Stimulated activated CD8-positive, alpha-beta memory T cell treated with anti-CD3 and anti-CD28 coated beads, Interleukin-12 subunit alpha, Interleukin-12 subunit beta, amount 100 ng/mL, for 4 hours (primary cell): ENCODE data around the gene CLCNKB.

Experiments
- DNase-seq: peaks from one replicate; pipeline ENCODE4 v3.0.0-alpha.2; 2020; ENCODE audit warnings: low read depth

The CLCNKB gene

DNA sequence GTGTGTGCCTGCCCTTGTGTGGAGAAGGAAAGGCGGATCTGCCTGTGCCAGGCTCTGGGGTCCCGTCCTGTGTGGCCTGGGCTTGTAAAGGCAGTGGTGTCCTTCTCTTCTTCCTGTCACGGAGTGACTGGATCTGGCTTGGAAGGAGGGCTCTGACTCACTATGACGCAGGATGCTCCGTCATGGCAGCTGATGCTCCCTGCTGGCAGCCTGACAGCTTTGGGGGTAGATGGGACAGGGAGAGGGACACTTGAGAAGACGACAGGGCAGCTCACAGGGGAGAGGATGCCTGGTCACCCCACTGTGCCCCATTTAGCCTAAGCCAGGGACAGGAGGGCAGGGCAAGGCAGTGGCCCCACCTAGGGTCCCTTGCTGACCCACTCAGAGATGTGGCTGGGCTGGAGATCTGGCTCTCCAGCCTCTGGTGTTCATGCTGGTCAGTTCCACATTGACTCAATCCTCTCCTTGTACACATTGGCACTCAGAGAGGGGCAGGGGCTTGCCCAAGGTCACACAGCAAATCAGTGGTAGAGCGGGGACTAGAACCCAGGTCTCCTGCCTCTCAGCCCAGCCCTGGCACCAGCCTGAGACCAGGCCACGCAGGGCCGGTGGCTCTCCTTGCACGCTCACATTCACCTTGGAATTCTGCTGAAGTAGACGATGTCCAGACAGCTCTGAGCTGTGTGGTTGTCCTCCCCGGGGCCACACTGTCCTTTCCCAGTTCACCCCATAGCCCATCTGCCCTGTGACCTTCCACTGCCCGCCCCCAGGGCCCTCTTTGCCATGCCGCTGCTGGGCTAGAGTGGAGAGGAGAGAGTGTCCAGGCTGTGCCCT is 32.7 kb downstream of the CLCNKB start:
- no peak for DNase-seq

DNA sequence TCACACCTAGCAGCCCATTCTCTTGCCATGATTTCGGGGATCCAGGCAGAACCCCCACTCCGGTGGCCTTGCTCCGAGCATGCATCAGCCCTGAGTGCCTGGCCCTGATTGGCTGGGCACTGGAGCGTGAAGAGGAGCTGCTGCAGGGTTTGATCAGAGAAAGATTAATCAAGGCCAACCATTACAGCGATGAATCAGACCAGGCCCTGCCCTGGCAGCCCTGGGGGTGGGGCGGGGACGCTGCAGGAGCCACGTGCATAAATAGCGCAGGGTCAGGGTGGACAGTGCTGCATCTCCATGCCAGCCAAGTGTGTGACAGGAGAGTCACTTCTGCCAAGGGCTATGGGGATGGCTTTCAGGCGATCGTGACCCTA is 33.3 kb downstream of the CLCNKB start:
- no peak for DNase-seq

DNA sequence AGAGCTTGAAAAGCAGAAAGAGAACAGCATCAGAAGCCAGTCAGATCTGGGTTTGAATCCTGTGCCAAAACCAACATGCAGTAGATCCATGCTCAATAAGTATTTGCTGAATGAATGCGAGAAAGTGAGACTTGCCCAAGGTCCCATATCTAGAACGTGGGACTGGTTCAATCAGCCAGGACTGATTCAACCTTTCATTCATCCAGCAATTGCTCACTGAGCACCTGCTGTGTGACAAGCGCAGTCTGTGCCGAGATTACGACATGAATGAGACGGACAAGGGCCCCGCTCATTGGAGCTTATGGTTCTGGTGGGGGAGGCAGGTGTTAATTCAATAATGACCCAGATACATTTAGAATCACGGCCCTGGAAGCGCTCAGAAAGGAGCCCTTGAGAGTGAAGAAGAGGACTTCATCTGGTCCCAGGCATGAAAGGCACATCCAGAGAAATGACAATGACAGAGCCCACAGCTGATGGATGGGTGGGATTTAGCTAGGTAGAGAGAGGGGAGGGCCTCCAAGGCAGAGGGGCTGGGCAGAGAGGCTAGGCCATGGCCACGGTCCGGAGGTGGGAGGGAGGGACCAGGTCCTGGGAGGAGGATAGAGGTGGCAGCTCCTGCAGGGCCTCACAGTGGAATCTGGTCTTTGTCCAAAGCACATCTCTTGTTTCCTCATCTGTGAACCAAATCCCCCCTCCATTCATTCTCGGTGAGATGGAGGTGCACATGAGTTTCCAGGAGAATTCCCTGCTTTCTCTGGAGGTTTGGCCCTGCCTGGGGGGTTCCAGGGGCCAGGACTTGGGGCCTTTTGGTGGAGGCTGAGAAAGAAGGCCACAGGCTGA is 34.0 kb downstream of the CLCNKB start:
- DNase-seq = no peak

DNA sequence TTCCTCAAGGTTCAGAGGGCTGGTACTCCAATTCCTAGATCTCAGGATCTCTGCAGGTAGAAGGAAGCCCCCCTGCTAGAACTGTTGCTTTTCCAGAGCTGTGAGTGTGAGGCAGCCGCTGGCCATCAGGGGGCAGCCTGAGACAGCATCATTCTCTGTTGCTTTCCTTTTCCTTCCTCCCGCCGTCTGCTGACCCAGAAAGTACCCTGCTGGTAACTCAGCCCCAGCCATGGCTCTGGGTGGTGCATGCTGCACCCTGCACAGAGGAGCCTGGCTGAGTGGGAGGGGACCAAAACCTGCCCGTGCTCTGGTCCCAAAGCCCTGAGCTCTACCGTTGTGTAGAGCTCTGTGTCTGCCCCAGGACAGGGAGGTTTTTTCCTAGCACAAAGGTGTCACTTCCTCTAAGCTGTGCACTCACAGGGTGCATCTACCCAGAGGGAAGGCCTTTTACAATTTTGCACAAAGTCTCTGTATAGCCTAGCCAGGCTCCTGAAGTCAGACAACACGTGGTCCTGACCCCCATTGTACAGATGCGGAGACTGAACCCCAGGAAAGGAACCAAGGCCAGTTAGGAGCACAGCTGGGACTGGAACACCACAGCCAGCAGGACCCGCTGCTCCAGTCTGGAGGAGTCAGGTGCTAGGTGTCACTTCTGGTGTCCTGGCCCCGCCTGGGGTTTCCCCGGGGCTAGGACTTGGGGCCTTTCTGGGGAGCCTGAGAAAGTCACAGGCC is 35.5 kb downstream of the CLCNKB start:
- peak; percentile 52 for DNase-seq

DNA sequence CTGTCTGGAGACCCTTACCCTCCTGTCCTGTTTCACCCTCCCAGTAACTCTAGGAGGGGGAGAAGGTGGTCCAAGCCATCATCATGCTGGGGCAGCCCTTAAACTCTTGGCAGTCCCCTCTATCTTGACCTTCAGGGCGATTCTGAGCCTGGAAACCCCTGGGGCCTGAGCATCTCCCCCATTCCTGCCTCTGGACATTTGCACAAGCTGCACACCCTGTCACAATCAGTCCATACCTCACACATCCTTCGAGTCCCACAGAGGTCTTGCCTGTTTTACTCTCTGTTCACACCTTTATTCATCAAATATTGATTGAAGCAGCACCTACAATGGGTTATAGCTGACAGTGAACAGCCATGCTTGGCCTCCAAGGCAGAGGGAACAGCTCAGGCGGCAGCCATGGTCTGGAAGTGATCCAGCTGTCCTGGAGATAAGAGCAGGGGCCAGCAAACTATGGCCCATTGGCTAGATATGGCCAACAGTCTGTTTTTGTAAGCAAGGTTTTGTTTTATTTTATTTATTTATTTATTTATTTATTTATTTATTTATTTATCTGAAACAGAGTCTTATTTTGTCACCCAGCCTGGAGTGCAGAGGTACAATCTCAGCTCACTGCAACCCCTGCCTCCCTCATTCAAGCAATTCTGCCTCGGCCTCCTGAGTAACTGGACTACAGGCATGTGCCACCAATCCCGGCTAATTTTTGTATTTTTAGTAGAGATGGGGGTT is 37.0 kb downstream of the CLCNKB start:
- no peak for DNase-seq

DNA sequence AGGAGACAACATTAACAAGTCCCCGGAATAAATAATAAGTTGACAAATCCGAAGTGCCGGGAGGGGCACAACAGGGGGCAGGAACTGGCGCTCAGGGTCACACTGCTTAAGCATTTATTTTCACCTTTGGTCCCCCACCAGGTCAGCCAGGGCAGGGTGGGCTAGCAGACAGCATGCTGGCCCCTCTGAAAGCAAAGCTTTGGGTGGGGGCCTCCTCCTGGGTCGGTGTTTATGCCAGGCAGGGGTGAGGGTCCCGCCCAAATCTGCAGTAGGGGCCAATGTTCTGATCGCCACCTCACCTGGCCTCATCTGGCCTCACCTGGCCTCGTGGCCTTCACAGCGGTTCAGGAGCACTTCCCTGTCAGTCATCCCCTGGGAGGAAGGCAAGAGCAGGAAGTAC is 38.1 kb downstream of the CLCNKB start:
- DNase-seq = no peak

DNA sequence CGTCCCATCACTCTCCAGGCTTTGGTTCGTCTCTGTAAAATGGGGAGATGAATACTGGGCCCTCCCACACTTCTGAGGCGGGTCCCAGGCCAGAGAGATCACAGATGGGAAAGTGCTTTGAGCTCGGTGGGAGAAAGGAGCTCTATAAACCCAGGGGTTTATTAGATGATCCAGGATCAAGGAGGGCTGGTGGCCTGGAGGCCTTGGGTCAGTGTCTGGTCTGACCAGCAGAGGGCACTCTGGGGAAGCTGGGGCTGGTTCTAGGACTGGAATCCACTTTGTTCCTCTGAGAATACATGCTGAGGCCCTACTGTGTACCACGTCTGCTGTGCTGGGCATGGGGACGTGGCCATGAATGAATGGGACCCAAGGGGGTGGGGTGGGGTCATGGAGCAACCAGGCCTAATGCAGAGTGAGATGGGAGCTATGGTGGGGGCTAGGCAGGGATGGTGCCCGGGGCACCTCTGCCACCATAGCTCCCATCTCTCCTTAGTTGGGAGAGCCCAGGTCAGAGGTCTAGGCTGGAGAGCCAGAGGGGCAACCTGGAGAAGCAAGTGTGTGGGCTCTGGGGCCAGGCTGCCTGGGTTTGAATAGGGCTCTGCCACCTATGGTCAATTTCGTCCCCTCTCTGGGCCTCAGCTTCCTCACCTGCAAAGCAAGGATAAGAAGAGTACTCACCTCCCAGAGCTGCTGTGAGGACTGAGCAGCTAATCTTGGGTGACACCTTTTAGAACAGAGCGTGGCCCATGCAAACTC is 38.9 kb downstream of the CLCNKB start:
- DNase-seq = peak; percentile 24

DNA sequence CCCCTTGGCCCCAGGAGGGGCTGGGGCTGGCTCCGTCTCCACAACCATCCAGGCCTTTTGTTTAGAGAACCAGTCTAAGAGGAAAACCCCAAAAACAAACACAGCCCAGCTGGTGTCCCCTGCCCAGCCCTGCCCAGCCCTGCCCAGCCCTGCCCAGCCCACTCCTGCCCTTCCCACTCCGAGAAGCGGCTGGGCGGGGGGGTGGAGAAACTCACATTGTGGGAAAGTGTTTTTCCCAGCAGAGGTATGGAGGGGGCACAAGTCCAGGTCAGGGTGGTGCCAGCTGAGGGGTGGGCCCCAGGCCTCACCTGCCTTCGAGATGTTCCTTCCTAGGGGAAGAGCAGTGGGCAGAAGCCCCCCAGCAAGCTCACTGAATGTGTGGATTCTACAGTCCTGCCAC is 39.9 kb downstream of the CLCNKB start:
- DNase-seq = no peak

DNA sequence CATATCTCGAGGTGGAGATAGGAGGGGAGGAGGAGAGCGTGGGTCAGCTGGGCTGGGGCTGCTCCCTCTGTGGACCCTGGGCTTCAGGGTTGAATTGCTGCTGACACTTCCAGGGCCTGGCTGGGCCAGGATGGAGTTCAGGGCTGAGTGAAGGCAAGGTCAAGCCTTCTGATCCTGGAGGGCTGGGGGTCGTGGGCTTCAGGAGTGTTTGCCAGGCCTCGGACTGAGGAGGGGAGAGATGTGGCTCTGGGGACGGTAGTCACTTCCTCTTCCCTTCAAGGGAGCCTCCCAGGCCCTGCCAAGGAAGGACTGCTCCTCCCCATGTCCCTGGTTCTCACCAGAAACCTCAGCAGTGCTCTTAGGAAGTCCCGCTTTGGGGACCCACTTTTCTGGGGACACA is 41.9 kb downstream of the CLCNKB start:
- DNase-seq = no peak

DNA sequence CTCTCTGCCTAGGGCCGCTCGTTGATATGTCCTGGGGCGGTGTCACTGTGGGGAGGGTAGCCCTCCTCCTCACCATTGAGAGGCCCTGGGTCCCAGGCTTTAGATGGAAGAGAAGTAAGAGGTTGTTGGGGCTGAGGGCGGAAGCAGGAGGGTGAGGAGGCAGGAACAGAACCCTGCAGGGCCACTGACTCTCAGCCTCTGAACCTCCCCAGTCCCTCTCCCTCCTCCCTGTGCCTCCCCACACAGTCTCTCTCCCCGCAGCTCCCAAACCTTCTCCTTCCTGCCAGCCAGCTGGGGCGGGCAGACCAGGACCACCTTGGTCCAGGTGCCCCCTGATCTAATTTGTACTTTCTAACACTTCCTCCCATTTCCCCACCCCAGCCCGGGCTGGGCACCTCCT is 44.2 kb downstream of the CLCNKB start:
- DNase-seq = no peak

DNA sequence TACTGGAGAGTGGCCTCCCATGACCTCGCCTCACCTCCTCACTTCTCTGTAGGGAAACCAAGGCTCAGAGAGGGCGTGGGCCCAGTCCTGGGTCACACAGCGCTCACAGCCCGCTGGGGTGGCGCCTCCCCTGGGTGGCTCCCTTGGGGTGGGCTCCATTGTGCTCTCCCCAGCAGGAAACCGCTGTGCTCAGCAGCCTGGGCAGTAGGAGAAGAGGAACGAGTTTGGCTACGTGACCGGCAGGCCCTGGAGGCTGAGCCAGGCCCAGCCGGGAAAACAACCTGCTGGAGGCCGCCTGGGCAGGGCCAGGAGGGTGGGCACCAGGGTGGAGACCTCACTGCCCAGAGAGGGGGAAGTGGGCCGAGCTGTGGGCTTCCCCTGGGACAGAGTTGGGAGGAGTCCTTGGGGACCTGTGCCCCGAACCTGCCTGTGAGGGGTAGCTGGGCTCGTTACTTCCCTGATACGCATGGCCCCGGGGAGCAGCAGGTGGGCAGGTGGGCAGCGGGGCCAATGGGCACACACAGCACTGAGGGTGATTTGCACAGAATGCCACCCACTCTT is 44.8 kb downstream of the CLCNKB start:
- no peak for DNase-seq

DNA sequence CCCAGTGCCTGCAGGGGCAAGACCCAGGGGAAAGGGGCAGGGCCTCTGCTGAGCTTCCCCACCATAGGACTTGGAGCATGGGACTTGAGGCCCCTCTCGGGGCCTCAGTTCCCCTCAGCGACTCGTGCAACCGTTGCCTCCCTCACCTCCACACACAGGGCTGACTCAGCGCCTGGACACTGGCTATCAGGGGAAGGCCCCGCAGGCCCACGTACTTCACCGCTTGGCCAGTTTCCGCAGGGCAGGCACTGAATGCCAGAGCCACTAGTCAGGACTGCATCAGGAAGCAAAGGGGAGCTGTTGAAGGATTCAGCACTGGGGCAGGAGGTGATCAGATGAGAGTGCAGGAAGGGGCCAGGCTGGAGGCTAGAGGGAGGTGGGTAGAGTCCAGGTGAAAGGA is 45.4 kb downstream of the CLCNKB start:
- DNase-seq = no peak

DNA sequence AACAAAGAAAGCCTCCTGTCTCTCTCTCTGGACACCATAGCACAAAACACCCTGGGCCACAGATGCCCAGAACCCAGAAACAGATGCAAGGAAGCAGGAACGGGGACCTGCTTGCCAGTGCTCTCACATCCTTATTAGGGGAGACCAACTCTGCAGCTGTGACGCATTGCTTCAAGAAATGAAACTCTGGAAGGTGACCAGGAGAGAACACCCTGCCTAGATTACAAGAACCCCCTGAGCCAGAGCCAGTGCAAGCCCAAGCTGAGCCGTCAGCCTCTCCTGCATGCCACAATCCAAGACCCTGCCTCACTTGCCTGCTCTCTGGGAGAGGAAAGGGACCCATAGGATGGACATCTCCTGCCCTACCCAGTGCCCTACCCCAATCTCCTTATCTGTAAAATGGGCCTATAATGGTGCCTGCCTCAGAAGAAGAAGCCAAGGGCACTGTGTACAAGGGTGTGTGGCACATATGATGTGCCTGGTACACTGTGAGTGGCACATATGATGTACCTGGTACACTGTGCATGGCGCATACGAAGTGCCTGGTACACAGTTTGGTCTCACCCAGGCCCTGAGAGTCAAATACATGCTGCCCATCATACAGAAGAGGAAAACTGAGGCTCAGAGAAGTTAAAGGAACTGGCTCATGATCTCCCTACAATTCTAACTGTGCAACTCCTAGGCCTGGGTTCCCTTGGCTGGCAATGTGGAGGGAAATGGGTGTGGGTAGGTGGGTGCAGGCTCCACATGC is 46.7 kb downstream of the CLCNKB start:
- DNase-seq = no peak

DNA sequence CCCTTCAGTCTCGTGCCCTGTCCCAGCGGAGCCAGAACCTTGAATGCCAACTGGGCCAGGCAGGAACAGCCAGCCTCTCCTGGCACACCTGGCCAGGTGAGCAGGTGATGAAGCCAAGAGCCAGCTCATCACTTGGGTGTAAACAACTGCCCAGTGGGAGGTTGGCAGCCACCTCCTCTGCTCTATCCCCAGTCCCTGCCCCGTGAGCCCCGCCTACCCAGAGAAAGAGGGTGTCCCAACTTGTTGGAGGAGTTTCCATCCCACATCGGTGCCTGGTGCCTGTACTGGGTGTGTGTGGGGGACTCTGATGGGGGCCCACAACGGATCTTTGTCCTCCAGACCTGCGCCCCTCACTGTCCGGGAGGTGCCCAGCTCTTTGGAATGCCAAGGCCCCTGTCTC is 47.7 kb downstream of the CLCNKB start:
- no peak for DNase-seq

DNA sequence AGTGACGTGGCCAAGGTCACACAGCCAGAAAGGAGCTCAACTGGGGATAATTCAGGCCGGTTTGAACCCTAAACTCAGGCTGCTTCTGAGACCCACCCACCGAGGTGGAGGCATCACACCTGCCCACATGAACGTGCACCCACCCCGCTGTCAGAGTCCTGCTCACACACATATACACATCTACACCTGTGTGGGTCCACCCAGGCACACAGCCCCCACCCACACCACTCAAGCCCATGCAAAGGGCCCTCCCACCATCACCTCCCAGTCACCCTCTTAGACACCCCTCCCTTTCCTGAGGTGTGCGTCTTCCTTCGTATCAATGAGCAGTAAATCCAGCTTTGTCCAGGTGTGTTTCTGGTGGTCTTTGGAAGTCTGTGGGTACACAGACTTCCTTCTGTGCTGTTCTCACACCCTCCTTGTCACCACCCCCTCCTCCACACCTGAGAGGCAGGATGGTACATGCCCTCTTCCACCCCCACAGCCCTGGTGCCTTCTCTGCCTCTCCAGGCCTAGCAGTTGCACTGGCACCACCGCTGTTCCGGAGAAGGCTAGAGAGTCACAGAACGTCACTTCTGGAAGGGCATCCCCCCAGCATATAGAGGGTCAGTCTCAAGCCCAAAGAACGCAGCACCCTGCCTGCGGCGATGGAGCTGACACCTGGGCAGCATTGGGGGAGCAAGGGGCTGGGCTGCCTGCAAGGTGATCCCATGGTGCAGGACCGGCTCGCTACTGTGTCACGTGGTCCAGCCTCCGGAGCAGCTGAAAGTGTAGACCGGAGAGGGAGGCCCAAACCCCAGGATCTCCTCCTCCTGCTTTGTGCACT is 48.7 kb downstream of the CLCNKB start:
- DNase-seq = no peak

DNA sequence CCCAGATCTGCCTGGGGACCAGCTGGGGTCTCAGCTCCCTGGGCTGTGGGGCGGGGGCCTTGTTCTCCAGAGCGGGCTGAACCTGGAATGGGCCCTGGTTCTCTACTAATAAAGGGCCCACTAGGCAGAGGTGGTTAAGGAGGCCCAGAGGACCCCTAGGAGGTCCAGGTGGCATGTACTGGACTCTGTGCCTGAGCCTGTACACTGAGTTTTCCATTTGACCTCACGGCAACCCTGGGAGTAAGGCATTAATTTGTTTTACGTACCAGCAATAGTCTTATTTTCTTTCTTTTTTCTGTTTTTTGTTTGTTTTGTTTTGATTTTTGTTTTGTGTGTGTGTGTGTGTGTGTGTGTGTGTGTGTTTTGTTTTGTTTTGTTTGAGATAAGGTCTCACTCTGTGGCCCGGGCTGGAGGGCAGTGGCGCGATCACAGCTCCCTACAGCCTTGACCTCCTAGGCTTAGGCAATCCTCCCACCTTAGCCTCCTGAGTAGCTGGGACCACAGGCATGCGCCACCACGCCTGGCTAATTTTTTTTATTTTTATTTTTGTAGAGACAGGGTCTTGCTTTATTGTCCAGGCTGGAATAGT is 49.4 kb downstream of the CLCNKB start:
- no peak for DNase-seq

DNA sequence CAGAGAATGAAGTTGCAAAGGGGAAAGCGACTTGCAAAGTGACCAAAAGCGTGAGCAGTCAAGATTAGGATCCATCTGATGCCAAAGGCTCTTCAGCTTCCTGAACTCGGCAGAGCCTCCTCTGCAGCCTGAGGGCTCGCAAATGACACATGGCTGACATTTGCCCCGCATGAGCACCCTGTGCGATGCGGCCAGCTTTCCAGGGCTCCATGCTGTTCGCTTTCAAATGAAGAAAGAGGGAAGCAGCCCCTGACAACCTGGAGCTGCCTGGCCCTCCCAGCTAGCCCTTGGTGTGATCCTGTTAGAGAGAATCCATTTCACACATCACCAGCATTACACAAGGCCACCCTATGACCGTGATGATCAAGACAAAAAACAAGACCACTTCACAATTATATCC is 50.0 kb downstream of the CLCNKB start:
- no peak for DNase-seq

DNA sequence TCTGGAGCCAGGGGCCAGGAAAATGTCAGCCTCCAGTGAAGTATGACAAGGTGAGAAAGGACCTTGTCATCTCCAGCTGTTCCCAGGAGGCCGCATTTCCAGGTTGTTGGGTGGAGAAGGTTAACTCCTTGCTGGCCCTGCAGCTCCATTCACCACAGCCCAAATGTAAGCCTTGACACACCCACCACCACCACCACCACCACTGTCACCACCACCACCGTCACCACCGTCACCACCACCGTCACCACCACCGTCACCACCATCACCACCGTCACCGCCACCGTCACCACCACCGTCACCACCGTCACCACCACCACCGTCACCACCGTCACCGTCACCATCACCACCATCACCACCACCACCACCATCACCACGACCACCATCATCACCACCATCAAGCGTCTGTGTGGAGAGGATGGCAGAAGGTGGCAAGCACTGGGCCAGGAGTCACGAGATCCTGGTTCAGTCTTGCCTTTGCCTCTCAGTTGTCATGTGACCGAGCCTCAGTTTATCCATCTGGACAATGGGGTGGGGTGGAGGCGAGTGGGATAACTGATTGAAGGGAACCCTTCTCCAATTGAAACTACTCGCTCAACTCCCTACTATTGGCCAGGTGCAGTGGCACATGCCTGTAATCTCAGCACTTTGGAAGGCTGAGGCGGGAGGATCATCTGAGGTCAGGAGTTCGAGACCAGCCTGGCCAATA is 51.0 kb downstream of the CLCNKB start:
- DNase-seq = no peak
